ENCODE measurements around the gene MYO1D.
"Not testable (repeated sequence)": the region's sequence is repeated elsewhere in the genome, so short reads cannot be mapped to it uniquely, and the experiment has no call there.

Gene MYO1D

GRCh38 chr17:32461498-32461852 lies 415.4 kb downstream of the MYO1D start:
- no peak for DNase-seq (ENCODE audit: low read depth)

- no peak for DNase-seq (ENCODE audit: low read depth)
Observed at GRCh38 chr17:32460054-32460453, 416.9 kb downstream of the MYO1D start.

GRCh38 chr17:32458371-32458770 lies 418.6 kb downstream of the MYO1D start:
- no peak for DNase-seq (ENCODE audit: low read depth)

- no peak for DNase-seq (ENCODE audit: low read depth)
Observed at GRCh38 chr17:32453370-32453769, 423.6 kb downstream of the MYO1D start.

- no peak for DNase-seq (ENCODE audit: low read depth)
Observed at GRCh38 chr17:32452281-32452680, 424.6 kb downstream of the MYO1D start.

- no peak for DNase-seq (ENCODE audit: low read depth)
Observed at GRCh38 chr17:32451879-32452278, 425.0 kb downstream of the MYO1D start.

- not testable (repeated sequence) for DNase-seq (ENCODE audit: low read depth)
Observed at GRCh38 chr17:32450379-32450778, 426.5 kb downstream of the MYO1D start.

- DNase-seq (ENCODE audit: low read depth), result no peak
Observed at GRCh38 chr17:32449963-32450362, 427.0 kb downstream of the MYO1D start.

GRCh38 chr17:32446949-32447348 lies 430.0 kb downstream of the MYO1D start:
- no peak for DNase-seq (ENCODE audit: low read depth)

- DNase-seq (ENCODE audit: low read depth), result no peak
Observed at GRCh38 chr17:32445971-32446370, 431.0 kb downstream of the MYO1D start.

GRCh38 chr17:32445497-32445896 lies 431.4 kb downstream of the MYO1D start:
- no peak for DNase-seq (ENCODE audit: low read depth)

- DNase-seq (ENCODE audit: low read depth), result no peak
Observed at GRCh38 chr17:32445074-32445415, 431.9 kb downstream of the MYO1D start.

GRCh38 chr17:32444301-32445073 lies 432.4 kb downstream of the MYO1D start, which contains the start of gene PSMD11:
Gene PSMD11 (plus strand): TSS chr17:32444510. CDS start chr17:32444524, 14 bp downstream.
- DNase-seq (ENCODE audit: low read depth), result peak; percentile 62

GRCh38 chr17:32443827-32444300 lies 433.1 kb downstream of the MYO1D start:
- DNase-seq (ENCODE audit: low read depth), result no peak

Data from GM04503 (cell line).